HG02981 (cell line): ENCODE data around the gene ZDHHC19.
A peak's percentile ranks its signal among the peaks of the same experiment; 100 is the strongest.
"Not testable (repeated sequence)": the region's sequence is repeated elsewhere in the genome, so short reads cannot be mapped to it uniquely, and the experiment has no call there.

Experiments used
- ATAC-seq: cut with Tn5 transposase; IDR thresholded peaks from one replicate; pipeline ENCODE4 v1.9.1; 2021; ENCODE audit warnings: mild to moderate bottlenecking, moderate library complexity; ENCODE audit not compliant: unreplicated experiment

ZDHHC19 gene

DNA sequence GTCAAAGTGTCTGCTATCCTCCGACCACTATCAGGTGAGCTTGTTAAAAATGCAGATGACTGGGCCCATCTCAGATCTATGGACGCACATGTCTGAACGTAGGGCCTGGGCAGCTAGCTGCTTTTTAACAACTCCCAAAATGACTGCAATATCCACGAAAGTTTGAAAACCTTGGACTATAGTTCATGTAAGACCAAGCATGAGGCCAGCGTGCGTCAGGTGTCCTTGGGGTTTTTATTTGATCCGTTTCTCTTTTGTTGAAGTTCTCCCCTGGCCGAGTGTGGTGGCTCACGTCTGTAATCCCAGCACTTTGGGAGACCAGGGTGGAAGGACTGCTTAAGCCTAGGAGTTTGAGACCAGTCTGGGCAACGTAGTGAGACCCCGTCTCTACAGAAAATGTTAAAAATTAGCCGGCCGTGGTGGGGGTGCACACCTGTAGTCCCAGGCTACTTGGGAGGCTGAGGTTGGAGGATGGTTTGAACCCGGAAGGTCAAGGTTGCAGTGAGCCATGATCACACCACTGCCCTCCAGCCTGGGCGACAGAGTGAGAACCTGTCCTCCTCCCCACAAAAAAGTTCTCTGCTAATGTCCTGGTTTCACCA is 14.7 kb upstream of the ZDHHC19 start:
- no peak for ATAC-seq

DNA sequence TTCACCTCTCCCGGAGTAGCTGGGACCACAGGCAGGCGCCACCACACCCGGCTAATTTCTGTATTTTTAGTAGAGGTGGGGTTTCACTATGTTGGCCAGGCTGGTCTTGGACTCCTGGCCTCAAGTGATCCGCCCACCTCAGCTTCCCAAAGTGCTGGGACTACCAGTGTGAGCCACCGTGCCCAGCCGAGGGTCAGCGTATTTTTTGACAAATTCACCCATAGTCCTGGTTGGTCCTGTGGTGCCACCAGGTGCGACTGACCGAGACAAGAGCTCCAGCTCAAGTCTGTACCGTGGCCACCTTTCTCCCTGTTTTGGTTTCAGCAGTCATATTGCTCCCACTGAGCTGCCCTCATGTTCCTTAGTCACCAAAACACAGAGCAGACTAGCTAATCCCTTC is 13.9 kb upstream of the ZDHHC19 start:
- ATAC-seq = no peak

DNA sequence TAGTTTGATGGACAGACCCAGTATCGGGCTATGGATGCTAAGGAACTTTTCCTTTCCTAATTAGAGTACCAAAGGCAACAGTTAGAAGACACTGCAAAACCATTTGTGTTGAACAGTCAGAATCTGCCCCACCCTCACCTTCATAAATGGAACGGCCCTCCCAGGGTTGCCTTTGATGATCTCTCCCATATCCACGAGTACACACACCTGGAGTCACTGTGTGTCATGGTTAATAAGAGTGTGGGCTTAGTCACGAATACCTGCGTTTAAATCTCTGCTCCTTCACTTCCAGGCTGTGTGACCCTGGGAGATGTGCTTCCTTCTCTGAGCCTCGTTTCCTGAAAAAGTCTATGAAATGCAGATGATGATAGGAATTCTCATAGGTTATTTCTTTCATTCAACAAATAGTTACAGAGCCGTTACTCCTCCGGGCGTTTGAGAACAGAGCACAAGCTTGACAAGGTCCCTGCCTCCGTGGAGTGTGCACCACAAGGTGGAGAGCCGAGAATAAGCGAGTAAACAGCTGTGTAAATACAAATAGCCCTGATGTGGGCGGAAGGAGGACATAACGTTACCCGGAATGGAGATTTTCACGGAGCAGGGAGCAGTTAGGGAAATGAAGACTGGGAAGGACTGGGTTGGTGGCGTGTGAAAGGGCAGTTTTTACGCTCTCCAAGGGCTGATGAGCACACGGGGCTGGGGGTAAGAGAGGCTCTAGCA is 11.8 kb upstream of the ZDHHC19 start:
- no peak for ATAC-seq

DNA sequence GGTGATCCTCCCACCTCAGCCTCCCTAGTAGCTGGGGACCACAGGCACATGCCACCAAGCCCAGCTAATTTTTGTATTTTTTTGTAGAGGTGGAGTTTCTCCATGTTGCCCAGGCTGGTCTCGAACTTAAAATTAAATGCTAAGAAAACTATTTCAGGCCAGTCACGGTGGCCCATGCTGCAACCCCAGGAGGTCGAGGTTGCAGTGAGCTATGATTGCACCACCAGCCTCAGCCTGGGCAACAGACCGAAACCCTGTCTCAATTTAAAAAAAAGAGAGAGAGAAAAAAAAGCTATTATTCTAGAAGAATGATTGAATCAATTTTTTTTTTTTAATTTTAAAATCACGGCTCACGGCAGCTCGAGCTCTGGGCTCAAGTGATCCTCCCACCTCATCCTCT is 9.8 kb upstream of the ZDHHC19 start:
- ATAC-seq = no peak

DNA sequence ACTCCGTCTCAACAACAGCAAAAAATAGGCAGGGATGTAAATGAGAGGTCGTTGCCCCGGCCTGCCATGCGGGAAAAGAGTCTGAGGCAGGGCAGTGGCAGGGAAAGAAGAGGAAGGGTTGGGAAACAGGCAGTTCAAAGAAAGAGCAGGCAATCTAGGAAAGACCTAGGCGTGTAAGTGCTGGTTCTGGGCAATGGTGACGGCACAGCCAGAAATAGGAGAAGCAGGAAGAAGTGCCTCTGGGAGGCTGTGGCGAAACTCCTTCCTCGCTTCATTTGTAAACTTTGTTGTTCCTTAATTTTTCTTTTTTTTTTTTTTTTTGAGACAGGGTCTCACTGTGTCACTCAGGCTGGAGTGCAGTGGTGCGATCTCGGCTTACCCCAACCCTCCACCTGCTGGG is 9.4 kb upstream of the ZDHHC19 start:
- ATAC-seq = no peak

DNA sequence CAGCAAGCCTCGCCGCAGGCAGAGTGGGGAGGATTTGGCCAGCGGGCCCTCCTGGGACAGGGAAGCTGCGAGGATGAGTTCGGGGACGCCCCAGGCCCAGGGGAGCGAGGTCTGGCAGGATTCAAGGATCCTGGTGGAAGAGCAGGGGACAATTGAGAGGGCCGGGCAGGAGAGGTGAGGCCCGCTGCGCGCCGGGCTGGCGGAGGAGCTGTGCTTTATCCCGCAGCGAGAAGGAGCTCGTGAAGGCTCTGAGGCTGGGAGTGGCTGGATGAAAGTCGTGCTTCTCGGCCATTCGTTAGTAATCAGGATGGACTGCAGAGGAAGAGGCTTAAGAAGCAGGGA is 8.7 kb upstream of the ZDHHC19 start:
- ATAC-seq = no peak

DNA sequence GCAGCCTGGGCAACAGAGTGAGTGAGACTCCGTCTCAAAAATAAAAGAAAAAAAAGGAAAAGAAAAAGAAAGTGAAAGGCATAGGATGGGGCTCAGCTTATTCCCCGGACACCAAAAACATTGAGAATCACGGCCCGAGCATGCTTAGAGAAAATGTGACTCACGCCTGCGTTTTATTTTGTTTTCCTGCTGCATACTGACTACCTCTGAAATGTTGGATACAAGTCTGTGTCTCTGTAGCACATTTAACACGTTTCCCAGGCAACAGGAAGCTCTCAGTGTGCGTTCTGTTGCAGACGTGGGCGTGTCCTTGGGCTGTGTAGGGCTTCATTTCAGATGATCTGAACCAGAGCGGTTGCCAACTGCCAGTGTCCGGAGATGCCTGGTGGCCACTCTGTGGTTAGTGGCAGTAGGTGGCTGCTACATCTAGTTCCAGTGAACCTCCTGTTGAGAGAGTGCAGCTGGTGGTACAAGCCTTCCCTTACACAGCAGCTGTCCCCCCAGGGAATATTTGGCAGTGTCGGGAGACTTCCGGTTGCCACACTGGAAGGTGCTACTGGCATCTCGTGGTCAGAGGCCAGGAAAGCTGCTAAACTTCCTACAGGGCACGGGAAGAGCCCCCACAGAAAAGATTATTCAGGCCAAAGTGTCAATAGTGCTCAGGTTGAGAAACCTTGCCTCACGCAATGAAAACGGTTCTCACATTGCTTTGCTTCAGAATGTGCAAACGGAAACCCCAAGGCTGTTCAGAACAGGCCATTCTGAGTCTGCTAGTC is 8.2 kb upstream of the ZDHHC19 start:
- ATAC-seq = peak; percentile 68

DNA sequence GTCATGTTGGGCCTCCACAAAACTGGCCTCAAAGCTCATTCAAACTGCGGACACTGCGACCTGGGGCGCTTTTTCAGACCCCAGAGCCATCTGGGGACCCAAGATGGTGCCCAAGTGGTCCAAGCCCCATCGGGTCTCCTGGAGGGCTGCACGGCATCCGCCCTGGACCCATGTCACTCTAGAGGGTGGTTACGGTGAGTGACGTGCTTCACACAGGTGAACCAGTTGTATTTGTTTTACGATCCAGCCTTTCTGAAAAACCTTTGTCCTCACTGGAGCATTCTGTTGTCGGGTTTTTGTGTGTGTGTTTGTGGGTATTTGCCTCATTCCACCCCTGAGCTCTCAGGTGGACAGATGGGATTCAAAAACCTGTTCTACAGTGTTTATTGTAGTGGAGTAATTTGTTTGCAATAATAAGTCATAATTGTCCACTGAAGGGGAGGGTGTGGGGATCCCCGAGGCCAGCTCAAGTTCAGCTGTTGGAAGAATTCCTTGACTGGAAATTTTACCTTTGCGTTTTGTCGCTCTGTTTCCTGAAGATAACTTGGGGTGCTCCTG is 7.0 kb upstream of the ZDHHC19 start:
- ATAC-seq = no peak

DNA sequence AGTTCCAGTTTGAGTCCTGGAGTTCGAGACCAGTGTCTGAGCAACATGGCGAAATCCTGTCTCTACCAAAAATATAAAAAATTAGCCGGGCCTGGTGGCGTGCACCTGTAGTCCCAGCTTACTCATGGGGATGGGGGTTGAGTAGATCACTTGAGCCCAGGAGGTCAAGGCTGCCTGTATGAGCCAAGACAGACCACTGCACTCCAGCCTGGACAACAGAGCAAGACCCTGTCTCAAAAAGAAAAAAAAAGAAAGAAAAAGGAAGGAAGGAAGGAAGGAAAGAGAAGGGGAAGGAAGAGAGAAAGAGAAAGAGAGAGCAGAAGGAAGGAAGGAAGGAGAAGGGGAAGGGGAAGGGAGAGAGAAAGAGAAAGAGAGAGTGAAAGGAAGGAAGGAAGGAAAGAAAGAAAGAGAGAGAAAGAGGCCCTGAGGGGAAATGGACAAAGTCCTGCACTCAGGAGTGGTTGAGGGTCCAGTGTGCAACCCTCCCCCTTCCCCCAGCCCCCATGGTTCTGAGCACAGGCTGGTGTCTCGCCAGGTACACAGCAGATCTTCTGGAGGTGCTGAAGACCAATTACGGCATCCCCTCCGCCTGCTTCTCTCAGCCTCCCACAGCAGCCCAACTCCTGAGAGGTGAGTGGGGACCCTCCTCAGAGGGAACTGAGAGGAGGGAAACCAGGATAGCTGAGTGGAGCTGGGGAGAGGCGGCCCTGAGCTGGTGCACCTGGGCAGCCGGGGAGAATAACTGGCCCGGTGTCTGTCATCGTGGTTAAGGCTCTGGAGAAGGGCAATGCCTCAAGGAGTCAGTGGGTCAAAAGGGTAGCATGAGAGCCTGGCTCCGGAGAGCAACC is 6.3 kb upstream of the ZDHHC19 start:
- ATAC-seq = no peak

DNA sequence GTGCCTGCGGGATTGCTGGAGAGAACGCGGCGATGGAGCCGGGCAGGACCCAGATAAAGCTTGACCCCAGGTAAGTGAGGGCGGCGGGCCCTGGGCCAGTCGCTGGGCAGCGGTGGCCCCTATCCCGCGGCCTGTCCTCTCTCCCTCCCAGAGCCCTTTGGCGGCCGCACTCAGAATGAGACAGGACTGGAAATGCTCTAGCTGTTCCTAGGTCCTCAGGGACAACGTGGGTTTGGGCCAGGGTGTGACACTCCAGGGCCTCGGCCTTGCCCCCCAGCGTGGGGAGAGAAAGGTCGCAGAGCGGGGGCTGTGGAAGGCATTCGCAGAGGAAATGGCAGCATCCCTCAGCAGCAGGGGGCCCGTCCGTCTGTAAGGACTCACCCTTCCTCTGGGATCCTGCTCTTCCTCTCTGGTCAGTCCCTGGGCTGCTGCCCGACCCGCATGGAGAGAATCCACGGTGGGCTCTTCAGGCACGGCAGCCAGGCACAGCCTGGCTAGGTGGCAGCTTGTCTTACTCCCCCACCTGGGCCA is 5.5 kb upstream of the ZDHHC19 start:
- ATAC-seq = no peak

DNA sequence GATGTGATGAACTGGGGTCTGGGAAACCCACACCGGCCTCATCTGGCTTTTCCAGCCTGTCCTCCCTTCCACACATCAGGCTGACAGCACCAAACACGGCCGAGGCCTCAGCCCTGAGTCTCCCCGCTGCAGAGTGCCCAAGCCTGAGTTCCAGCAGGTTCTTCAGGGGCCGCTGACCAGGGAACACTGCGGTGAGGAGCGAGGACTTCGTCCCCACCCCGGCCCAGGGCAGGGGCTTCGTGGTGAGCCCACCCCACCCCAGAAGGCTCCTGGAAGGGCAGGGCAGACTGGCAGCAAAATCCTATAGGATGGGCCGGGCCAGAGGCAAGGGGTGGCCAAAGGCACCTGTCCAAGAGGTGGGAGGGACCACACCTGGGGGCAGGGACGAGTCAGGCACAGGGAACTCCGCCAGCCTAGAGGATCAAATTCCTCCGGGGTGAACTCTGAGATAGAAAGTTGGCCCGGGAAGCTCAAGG is 4.9 kb upstream of the ZDHHC19 start, which contains the start of gene SLC51A:
Gene SLC51A, plus strand, starts transcription at position 446 of the 476 bp plus-strand sequence. CDS start 179 bp downstream, outside the sequence.
- ATAC-seq = no peak

DNA sequence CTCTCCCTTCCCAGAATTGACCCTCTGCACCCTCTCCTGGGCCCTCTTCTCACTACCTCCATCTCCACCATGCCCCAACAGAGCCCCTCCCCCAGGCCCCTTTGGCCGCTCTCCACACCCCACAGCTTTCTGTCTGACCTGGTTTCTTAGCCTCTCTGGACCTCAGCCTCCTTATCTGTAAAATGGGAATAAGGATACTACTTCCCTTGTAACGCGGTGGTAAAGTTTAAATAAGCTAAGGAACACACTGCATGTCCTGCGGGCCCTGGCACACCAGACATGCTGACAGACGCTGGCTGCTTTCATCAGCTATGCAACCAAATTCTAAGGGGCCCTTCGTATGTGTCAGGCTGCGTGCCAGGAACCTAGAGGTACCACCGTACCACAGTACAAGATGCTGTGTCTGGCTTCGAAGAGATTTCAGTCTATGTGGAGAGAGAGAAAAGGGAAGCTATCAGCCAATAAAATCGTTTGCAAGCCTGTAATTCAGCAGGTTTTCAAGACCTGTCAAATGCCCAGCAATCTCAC is 4.4 kb upstream of the ZDHHC19 start:
- no peak for ATAC-seq

DNA sequence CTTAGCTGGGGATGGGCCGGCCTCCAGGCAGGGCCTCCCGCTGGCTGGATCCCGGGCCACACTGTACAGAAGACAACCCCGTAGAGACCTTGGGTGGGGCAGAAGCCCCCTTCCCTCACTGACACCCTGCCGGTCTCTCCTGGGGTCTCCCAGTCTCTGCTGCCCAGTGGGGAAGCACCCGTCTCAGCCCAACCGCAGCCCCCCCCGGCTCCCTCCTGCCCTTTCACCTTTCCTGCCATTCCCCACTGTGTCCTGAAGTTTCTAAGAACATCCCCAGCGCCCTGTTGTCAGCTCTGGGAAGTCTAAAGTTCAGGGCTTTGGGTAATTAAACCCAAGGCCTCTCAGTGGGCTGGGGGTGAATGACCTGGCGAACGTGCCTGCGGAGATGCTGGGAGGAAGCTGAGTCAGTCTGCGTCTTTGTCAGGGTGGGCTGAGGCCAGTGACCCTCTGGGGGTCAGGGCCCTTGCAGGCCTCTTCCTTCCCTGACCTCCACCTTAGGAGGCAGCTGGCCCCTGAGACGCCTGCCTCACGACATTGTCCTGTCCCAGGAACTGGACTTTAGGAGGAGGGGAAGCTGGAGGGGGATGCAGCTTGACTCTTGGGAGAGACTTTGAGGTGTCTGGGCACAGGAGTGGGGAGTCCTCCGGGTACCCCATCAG is 3.7 kb upstream of the ZDHHC19 start:
- no peak for ATAC-seq

DNA sequence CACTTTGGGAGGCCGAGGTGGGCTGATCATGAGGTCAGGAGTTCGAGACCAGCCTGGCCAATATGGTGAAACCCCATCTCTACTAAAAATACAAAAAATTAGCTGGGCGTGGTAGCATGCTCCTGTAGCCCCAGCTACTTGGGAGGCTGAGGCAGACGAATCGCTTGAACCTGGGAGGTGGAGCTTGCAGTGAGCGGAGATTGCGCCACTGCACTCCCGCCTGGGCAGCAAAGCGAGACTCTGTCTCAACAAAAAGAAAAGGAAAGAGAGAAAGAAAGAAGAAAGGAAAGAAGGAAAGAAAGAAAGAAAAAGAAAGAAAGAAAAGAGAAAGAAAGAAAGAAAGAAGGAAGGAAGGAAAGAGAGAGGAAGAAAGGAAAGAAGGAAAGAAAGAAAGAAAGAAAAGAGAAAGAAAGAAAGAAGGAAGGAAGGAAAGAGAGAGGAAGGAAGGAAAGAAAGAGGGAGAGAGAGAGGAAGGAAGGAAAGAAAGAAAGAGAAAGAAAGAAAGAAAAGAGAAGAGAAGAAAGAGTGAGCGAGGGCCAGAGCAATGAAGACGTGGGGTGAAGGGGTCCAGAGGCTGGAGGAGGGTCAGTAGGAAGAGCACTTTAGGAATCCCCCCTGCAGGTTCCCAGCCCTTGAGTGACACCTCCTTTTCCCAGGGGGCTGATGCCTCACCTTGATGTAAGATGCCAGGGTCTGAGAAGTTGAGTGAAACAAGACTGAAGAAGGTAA is 1.1 kb downstream of the ZDHHC19 start:
- not testable (repeated sequence) for ATAC-seq

DNA sequence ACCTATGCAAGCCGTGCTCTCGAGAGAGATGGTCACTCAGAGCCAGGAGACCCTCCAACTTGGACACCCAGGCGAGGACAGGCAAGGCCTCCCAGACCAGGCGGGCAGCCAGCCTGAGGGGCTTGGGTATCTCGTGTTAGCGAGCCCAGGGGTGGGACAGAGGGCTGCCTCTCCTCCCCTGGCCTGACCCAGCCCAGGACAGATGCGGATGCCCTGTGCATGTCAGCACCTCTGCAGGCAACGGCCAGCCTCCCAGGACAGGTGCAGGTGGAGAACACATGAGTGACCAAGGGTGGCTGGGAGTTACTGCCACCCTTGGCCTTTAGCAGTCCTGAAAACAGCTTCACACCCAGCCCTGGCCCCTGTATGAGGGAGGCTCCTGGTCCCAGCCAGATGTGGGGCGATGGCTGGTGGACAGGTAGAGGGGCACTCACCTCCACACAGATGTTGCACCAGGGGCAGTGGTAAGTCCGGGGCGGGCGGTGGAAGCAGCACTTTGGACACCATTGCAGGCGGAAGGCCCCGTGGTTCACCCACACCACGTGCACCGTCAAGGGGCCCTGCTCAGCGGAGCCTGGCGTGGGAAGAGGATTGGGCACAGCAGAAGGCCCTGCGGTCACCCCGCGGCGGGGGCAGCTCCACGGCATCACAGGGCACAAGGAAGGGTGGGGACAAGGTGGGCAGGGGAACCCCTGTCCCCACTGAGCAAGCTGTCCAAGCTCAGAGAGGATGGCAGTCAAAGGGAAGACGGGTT is 2.1 kb downstream of the ZDHHC19 start:
- ATAC-seq = no peak

DNA sequence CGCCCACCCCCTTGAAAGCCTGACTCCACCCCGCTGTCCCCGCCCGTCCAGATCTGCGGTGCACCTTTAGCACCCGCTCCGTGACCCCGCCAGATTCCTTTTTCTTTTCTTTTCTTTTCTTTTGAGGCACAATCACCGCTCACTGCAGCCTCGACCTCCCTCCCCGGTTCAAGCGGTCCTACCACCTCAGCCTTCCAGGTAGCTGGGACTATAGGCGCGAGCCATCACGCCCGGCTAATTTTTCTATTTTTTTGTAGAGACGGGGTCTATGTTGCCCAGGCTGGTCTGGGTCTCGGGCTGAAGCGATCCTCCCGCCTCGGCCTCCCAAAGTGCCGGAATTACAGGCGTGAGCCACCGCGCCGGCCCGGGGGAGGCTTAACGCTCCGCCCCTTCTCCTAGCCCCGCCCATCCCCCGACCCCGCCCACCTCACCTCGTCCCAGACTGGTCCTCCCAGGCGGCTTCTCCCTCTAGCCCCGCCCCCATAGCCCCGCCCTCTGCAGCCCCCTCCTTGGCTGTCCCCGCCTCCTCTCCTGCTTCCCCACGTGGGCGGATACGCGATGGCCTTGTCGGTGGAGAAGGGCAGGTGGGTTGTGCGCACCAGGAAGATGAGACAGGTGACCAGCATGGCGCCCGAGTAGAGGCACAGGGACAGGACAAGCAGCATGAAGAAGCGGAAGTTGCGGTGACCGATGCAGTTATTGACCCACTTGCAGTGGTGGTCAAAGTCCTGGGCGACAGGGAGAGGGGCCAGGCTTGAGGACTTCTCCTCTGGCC is 3.2 kb downstream of the ZDHHC19 start:
- peak; percentile 41 for ATAC-seq

DNA sequence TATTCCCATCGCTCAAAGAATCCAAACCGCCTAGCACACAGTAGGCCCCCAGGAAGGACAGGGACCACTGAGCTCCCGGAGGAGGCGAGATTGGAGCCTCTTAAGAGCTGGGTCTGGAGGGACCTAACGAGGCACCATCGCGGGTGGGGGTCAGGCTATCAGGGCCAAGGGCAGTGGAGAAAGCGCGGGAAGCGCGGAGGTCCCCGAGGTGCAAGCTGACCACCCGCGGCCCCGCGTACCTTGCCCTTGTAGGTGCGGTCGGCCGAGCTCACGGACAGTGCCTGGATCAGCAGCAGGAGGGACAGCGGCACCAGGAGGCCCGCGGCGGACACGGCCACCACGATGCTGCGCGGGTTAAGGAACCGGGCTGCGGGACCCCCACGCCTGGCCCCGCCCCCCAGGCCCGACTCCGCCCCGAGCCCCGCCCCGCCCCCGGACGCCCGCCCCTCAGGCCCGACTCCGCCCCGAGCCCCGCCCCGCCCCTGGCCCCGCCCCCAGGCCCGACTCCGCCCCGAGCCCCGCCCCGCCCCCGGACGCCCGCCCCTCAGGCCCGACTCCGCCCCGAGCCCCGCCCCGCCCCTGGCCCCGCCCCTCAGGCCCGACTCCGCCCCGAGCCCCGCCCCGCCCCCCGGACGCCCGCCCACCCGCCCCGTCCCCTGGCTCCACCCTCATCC is 3.9 kb downstream of the ZDHHC19 start:
- no peak for ATAC-seq
